Activated CD4-positive, alpha-beta T cell treated with anti-CD3 and anti-CD28 coated beads for 24 hours (primary cell): ENCODE measurements around the gene CHRD.

ENCODE experiments used
- DNase-seq, 2 donors: peaks; one replicate each; pipeline ENCODE4 v3.0.0-alpha.2; 2020; ENCODE audit warnings: low read depth in 2 of 2

CHRD gene

GRCh38 chr3:184381261-184382224, 1.7 kb downstream of the CHRD start:
- no peak for DNase-seq

DNA sequence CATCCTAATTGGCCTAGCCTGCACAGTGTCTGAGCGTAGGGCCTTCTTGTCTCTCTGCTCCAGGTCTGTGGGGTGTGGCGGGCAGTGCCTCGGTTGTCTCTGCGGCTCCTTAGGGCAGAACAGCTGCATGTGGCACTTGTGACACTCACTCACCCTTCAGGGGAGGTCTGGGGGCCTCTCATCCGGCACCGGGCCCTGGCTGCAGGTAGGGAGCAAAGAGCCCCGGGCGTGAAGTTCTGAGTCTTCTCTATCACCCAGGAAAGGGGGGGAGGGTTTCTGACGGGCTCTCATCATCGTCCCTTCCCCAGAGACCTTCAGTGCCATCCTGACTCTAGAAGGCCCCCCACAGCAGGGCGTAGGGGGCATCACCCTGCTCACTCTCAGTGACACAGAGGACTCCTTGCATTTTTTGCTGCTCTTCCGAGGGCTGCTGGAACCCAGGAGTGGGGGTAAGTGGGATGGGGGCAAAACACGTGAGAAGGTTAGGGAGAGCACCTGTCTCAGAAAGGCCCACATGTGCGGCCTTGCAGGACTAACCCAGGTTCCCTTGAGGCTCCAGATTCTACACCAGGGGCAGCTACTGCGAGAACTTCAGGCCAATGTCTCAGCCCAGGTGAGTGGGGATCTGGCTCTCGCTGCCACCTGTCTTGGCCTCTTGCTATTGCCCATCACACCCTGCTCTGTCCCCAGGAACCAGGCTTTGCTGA, 2.6 kb downstream of the CHRD start:
- no peak for DNase-seq

- no peak for DNase-seq
Observed at GRCh38 chr3:184383033-184383740, 3.3 kb downstream of the CHRD start.

DNA sequence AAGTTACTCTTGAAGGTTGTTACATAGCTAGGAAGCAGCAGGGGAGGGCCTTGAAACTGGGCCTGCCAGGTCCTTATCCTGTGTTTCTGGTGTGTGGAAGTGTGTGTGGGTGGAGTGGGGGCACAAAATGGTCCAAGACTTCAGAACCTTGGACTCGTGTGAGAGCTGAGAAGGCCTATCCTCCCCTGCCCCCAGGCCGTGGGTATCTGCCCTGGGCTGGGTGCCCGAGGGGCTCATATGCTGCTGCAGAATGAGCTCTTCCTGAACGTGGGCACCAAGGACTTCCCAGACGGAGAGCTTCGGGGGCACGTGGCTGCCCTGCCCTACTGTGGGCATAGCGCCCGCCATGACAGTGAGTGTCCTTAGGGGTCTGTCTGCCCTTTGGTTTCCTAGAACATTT, 4.5 kb downstream of the CHRD start:
- DNase-seq, result no peak

DNA sequence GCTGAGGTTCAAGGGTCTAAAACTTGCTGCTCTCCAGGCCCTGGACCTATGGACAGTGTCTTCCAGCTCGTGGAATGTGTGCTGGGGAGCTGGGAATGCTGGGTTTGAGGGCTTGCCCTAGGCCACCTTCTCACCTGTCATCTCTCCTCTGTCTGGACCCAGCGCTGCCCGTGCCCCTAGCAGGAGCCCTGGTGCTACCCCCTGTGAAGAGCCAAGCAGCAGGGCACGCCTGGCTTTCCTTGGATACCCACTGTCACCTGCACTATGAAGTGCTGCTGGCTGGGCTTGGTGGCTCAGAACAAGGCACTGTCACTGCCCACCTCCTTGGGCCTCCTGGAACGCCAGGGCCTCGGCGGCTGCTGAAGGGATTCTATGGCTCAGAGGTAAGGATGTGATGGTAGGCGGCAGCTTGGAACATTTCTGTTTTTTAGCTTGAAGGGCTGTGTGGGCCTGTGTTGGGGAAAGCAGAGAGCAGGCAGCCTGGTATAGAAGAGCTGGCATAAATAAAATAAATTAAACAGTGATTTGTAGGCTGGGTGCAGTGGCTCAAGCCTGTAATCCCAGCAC, 5.1 kb downstream of the CHRD start:
- DNase-seq, result no peak

DNA sequence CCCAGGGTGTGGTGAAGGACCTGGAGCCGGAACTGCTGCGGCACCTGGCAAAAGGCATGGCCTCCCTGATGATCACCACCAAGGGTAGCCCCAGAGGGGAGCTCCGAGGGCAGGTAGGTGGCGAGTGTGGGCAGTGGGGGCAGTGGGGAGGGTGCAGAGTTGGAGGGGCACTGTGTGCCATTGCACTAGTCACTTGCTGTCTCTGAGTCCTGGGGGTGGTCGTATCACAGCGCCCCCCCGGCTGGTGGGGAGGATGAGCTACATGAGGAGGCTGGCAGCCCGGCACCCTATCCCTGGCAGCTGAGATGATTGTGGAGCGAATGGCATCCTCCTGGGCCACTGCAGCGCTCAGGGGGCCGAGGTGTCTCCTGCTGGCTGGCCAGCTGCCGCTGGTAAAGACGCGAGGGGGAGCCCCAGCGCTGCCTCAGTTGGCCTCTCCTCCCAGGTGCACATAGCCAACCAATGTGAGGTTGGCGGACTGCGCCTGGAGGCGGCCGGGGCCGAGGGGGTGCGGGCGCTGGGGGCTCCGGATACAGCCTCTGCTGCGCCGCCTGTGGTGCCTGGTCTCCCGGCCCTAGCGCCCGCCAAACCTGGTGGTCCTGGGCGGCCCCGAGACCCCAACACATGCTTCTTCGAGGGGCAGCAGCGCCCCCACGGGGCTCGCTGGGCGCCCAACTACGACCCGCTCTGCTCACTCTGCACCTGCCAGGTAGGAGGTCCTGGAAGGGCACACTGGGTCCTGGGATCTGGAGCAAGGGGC, 6.4 kb downstream of the CHRD start:
- DNase-seq, result no peak

DNA sequence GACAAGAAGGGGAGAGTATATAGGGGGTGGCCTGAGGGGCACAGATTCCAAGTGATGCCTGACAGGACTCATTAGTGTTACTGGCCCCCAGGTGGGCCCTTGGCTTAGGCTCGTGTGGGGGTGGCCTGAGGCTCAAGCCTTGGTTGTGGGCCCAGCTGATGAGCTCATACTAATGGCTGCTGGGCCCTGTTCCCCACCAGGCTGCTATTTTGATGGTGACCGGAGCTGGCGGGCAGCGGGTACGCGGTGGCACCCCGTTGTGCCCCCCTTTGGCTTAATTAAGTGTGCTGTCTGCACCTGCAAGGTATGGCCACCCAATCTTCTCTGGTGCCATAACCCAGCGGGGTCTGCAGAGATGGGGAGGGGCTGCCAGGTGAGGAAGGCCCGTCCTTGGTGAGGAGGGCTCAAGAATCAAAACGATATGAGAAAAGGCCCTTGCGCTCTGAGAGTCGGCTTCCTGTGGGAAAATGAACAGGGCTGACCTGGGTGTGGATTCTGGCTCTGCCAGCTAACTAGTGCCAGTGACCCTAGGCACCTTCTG, 7.4 kb downstream of the CHRD start:
- no peak for DNase-seq

GRCh38 chr3:184388164-184388935, 8.5 kb downstream of the CHRD start:
- DNase-seq, result no peak

DNA sequence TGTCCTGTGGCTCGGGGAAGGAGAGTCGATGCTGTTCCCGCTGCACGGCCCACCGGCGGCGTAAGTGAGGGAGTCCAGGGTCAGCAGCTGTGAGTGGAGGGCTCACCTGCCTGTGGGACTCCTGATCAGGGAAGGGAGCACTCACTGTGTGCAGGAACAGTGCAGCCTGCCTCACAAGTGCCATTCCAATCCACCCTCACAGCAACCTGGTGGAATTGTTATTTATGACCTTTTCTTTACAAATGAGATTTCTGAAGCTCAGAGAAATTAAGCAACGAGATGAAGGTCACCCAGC, 9.0 kb downstream of the CHRD start:
- DNase-seq, result no peak

DNA sequence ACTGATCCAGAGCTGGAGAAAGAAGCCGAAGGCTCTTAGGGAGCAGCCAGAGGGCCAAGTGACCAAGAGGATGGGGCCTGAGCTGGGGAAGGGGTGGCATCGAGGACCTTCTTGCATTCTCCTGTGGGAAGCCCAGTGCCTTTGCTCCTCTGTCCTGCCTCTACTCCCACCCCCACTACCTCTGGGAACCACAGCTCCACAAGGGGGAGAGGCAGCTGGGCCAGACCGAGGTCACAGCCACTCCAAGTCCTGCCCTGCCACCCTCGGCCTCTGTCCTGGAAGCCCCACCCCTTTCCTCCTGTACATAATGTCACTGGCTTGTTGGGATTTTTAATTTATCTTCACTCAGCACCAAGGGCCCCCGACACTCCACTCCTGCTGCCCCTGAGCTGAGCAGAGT, 9.5 kb downstream of the CHRD start:
- DNase-seq, result no peak

DNA sequence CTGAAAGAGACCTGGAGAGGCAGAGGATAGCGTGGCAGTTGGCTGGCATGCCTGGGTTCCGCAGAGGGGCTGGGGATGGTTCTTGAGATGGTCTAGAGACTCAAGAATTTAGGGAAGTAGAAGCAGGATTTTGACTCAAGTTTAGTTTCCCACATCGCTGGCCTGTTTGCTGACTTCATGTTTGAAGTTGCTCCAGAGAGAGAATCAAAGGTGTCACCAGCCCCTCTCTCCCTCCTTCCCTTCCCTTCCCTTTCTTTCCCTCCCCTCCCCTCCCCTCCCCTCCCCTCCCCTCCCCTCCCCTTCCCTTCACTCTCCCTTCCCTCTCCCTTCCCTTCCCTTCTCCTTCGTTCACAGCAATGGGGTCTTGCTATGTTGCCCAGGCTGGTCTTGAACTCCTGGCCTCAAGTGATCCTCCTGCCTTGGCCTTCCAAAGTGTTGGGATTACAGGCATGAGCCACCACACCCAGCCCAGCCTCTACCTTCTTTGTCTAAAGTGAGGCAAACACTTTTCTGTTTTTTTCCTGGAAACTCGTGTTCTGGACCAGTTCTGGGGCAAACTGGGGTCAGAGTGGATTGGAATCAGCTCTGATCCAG, 10.2 kb downstream of the CHRD start:
- DNase-seq, result no peak

DNA sequence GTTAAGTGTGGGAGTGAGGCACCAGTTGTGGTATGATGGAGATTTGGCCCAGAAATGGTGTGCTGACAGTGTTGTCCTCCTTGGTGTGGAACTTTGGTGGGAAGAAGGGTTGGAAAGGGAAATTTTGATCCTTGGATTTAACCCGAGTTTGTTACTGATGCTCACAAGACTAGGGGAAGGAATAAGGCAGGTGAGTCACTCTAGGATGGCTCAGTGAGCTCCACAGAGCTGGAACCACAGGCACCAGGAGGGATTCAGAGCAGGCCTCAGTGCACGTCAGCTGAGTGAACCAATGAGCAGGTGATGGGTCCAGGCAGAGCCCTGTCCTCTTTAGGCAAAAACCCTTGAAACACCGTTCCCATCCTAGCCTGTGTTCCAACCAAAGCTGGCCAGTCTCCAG, 11.4 kb downstream of the CHRD start:
- no peak for DNase-seq

DNA sequence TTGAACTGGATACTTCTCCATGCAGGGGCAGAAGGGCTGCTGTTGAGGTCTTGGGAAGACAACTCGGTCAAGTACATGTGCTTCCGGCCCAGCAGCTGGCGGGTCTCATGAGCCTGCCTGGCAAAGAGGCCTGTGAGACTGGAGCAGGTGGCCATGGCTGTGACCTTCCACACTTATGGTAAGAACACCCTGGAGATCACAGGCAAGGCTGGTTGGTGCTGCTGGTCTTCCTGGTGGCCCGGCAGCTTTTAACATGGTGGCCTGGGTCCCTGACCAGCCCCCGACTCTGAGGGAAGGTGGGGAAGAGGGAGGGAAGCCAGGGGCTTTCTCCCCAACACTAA, 15.4 kb downstream of the CHRD start:
- DNase-seq, result no peak

DNA sequence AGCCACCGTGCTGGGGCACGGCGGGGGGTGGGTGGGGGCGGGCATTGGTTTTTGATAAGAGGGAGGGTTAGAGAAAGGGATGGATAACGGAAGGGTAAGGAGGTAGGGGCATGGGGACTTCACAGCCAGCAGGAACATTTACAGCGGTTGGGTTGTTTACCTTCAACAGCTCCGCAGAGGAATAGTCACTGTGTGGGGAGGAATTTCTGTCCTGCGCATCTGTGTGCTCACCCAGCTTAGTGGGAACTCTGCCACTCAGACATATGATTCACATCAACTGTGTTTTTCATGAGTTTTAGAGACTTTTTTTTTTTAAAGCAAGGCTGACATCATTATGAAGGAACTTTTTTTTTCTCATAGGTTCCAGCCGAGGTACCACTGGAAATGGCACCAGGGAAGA, 19.6 kb downstream of the CHRD start:
- DNase-seq, result no peak

DNA sequence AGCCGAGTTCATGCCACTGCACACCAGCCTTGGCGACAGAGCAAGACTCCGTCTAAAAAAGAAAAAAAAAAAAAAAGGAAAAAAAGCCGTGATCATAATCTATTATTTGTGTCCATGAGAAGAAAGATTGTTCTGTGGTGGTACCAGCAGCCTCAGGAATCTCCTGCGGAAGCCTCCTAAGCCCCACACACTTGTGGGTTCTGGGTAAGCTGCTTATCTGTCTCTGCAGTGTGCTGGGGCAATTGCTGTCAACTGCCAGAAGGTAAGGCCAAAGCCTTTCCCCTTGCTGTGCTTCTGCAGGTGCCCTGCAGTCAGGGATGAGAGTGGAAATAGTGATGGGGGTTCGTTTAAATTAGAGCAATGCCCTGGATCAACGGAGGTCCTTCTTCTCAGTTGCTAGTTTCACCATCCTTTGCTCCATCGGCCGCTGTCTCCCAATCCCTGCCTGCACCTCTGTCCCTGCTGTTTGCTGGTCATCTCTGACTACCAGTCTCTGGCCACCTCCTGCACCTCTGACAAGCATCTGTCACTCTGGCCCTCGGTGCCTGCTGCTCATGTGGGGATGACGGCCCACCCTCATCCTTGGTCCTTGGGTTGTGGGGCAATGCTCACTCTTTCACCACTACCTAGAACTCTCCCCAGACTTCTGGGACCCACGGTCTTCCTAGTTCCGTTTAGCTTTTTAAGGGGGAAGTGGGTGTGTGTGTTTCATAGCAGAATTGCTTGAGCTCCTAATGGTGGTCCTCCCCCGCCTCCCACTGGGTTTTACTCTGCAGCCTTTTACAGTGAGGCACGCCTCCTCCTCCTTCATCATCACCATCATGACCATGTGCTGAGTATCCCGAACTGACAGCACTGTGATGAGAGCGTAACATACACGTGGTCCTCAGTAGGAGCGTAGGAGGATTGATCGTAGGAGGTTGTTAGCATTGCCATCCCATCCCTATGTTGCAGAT, 25.5 kb downstream of the CHRD start:
- no peak for DNase-seq

DNA sequence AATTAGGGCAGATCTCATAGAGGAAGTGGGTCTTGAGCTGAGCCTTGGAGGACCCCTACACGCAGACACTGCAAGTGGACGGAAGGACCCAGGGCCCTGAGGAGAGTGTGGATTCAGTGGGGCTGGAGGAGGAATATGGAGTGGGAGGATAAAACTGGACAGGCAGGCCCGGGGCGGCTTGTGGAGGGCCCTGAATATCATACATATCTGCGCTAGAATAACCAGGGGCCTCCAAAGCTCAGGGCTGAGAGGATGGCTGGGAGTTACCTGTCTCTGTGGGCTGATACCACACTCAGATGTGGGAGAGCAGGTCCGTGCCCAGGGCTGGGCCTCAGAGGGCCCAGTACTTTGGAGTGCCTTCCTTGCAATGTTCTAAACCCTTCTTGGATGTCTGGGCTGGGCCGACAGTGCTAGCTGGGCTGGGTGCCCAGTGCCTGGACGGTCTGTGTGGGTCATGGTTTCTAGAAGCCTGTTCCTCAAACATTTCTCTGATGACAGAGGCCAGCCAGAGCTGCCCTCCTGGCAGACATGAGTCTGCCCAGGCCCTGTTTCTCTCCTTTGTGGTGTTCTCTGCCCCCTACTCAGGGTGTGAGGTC, 29.6 kb downstream of the CHRD start:
- DNase-seq, result no peak

DNA sequence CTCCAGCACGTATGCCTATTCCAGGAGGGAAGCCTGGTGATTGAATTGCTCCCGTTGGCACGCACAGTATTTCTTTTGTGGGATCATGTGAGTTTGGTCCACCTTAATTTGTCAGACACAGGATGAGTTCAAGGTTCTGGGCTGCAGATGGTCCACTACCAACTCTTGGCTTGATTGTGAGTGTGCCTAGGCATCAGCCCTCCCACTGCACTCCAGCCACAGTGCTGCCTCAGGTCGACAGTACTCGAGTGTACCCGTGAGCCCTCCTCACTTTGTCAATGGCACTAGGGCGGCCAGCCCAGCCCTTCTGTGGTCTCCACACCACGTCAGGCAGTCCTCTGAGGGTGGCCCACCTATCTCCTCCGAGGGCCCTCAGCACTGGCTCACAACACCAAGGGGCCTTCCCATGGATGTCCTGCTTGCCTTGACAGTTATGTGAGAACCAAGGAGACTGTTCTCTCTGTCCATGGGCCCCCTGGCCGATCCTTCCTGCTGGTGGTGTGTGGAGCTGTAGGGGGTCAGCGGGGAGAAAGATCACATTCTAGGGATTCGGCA, 30.2 kb downstream of the CHRD start:
- no peak for DNase-seq

- DNase-seq, result no peak
Observed at GRCh38 chr3:184414418-184415202, 34.8 kb downstream of the CHRD start.
